Loucy (cell line): ENCODE results near the gene TMEM273.

Experiments
- H2AFZ ChIP-seq: fragments of 200-600 bp; sonication (generic); 2 replicates; pipeline ENCODE4 v1.6.0; 2016; ENCODE audit warnings: antibody characterized with exemption, mild to moderate bottlenecking, low read length, moderate library complexity
- H3F3A ChIP-seq: fragments of 200-600 bp; 2 replicates; pipeline ENCODE4 v1.6.0; 2016; ENCODE audit warnings: antibody characterized with exemption, low read depth, mild to moderate bottlenecking
- H3K27me3 ChIP-seq: fragments of 200-600 bp; sonication (generic); 2 replicates; pipeline ENCODE4 v1.6.1; 2014; ENCODE audit warnings: low read length, mild to moderate bottlenecking; ENCODE audit not compliant: insufficient read depth, poor library complexity, severe bottlenecking
- H3K36me3 ChIP-seq: fragments of 200-600 bp; sonication (generic); 2 replicates; pipeline ENCODE4 v1.6.1; 2016; ENCODE audit warnings: low read length; ENCODE audit not compliant: insufficient read depth
- H3K4me1 ChIP-seq: fragments of 200-600 bp; sonication (generic); 2 replicates; pipeline ENCODE4 v1.5.1; 2014; ENCODE audit warnings: low read length, mild to moderate bottlenecking; ENCODE audit not compliant: insufficient read depth, poor library complexity, severe bottlenecking
- H3K4me2 ChIP-seq: fragments of 200-600 bp; sonication (generic); 2 replicates; pipeline ENCODE4 v1.6.0; 2014; ENCODE audit warnings: antibody characterized with exemption, low read length, low read depth, mild to moderate bottlenecking; ENCODE audit not compliant: poor library complexity, severe bottlenecking
- H3K4me3 ChIP-seq: fragments of 200-600 bp; sonication (generic); 2 replicates; pipeline ENCODE4 v1.5.1; 2014; ENCODE audit warnings: low read length, mild to moderate bottlenecking, mixed read lengths; ENCODE audit not compliant: poor library complexity, severe bottlenecking
- H3K79me2 ChIP-seq: fragments of 200-600 bp; sonication (generic); 2 replicates; pipeline ENCODE4 v1.6.1; 2014; ENCODE audit warnings: low read length; ENCODE audit not compliant: insufficient read depth
- H3K9ac ChIP-seq: fragments of 200-600 bp; sonication (generic); 2 replicates; pipeline ENCODE4 v1.6.0; 2014; ENCODE audit warnings: mild to moderate bottlenecking, low read depth, low read length, moderate library complexity; ENCODE audit not compliant: poor library complexity, severe bottlenecking
- H3K9me2 ChIP-seq: fragments of 200-600 bp; sonication (generic); replicated peaks from 2 replicates; pipeline ENCODE4 v1.6.1; 2016; ENCODE audit warnings: low read depth, low read length, mixed read lengths
- H3K9me3 ChIP-seq: fragments of 200-600 bp; sonication (generic); 2 replicates; pipeline ENCODE4 v1.6.1; 2014; ENCODE audit warnings: mild to moderate bottlenecking, antibody characterized with exemption, low read length, low read depth; ENCODE audit not compliant: insufficient read depth
- H4K20me1 ChIP-seq: fragments of 200-600 bp; sonication (generic); 2 replicates; pipeline ENCODE4 v1.6.0; 2014; ENCODE audit warnings: antibody characterized with exemption, low read length, mild to moderate bottlenecking; ENCODE audit not compliant: insufficient read depth, poor library complexity, severe bottlenecking
- CTCF ChIP-seq: fragments of 200-600 bp; sonication (generic); conservative IDR thresholded peaks from 2 replicates; pipeline ENCODE4 v1.5.1; 2014; ENCODE audit warnings: mild to moderate bottlenecking, antibody characterized with exemption, low read length
- EZH2phosphoT487 ChIP-seq: fragments of 200-600 bp; IDR thresholded peaks from 2 replicates; pipeline ENCODE4 v1.6.1; 2018; ENCODE audit warnings: antibody characterized with exemption, mild to moderate bottlenecking, moderate library complexity, borderline replicate concordance

TMEM273 gene

GRCh38 chr10:49220031-49220430 is 31.8 kb upstream of the TMEM273 start:
- H3K9me2 ChIP-seq: no peaks in the 10 kb centered on the region
- no peaks in the 10 kb centered on the region for H3K36me3 ChIP-seq
- no peaks in the 10 kb centered on the region for H3K79me2 ChIP-seq
- TF ChIP-seq CTCF (no peak), EZH2phosphoT487 (no peak)
- no peaks in the 10 kb centered on the region for H3K27me3 ChIP-seq
- H3K4me2 ChIP-seq: no peak overlapping the region
- 0 out of 2 replicates have a peak, but pooled peaks cover 2% of the 10 kb centered on the region for H3K9me3 ChIP-seq
- H3K4me1 ChIP-seq: no peaks in the 10 kb centered on the region
- no peak overlapping the region for H3K4me3 ChIP-seq
- H4K20me1 ChIP-seq: no peaks in the 10 kb centered on the region
- no peak overlapping the region for H3K9ac ChIP-seq
- H3F3A ChIP-seq: no peaks in the 10 kb centered on the region
- H2AFZ ChIP-seq: no peak overlapping the region

GRCh38 chr10:49219248-49219647 is 31.1 kb upstream of the TMEM273 start:
- H3K4me1 ChIP-seq: no peaks in the 10 kb centered on the region
- H3K27me3 ChIP-seq: peaks cover under 1% of the 10 kb centered on the region
- H4K20me1 ChIP-seq: no peaks in the 10 kb centered on the region
- no peaks in the 10 kb centered on the region for H3F3A ChIP-seq
- H3K4me2 ChIP-seq: no peak overlapping the region
- TF ChIP-seq EZH2phosphoT487 (no peak), CTCF (no peak)
- no peak overlapping the region for H3K4me3 ChIP-seq
- no peak overlapping the region for H2AFZ ChIP-seq
- no peaks in the 10 kb centered on the region for H3K9me2 ChIP-seq
- no peaks in the 10 kb centered on the region for H3K79me2 ChIP-seq
- 0 out of 2 replicates have a peak, but pooled peaks cover 2% of the 10 kb centered on the region for H3K9me3 ChIP-seq
- no peaks in the 10 kb centered on the region for H3K36me3 ChIP-seq
- H3K9ac ChIP-seq: no peak overlapping the region

- no peak overlapping the region for H3K4me3 ChIP-seq
- no peak overlapping the region for H3K4me2 ChIP-seq
- H3F3A ChIP-seq: no peaks in the 10 kb centered on the region
- peaks cover 8% of the 10 kb centered on the region for H3K27me3 ChIP-seq
- H3K9me3 ChIP-seq: 0 out of 2 replicates have a peak, but pooled peaks cover 2% of the 10 kb centered on the region
- no peak overlapping the region for H3K9ac ChIP-seq
- no peaks in the 10 kb centered on the region for H3K79me2 ChIP-seq
- no peaks in the 10 kb centered on the region for H3K4me1 ChIP-seq
- H4K20me1 ChIP-seq: no peaks in the 10 kb centered on the region
- TF ChIP-seq EZH2phosphoT487: no peak
- TF ChIP-seq CTCF: peak; percentile 58
- H3K9me2 ChIP-seq: no peaks in the 10 kb centered on the region
- H3K36me3 ChIP-seq: no peaks in the 10 kb centered on the region
- no peak overlapping the region for H2AFZ ChIP-seq
Measured at GRCh38 chr10:49218480-49218879, 30.3 kb upstream of the TMEM273 start.
